NCI-H1048 (cell line): ENCODE measurements around the gene TIMM10.

Experiments used
- DNase-seq: peaks from one replicate; lab custom pipeline; 2025; lab: John Stamatoyannopoulos, UW

The TIMM10 gene, protein sequence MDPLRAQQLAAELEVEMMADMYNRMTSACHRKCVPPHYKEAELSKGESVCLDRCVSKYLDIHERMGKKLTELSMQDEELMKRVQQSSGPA

DNA sequence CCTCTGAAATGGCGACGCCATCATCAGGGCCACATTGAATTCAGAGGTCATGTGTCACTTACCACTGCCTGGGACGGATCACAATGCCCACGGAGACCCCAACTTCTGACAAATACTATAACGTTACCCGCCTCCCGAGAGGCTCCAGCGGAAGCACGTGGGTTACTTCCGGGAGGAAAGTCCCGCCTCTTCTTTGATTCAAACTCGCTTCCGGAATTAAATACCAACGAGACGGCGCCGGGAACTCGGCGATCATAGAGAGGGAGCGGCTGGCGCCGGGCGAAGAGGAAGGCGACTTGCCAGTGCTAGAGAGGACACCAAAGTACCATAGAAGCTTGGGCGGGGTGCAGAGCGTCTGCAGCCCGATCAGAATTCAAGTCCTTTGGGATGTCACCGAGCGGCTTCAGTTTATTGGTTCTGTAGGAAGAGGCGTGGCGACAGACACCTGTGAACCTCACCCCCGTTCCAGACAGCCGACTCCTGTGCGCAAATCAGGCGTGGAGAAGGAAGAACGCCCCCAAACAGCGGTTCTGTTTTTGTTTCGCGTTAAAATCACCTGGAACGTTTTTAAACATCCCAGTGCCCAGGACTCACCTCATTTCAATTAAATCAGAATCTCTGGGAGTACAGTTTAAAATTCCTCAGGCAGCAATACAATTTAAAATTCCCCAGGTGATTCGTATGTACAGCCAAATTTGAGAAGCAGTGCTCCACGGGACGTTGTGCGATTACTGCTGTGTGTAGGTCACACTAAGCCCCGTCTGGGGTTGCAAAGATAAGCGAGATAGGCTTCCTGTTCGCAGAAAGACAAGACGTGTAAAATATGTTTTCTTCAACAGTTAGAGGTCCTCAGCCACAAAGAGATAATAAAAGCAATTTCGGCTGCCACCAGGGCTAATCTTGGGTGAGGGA, at the start of gene TIMM10:
Gene TIMM10, minus strand, starts transcription at position 159 of the 912 bp plus-strand sequence. CDS start 565 bp downstream, outside the sequence.
- DNase-seq, result peak; percentile 96

DNA sequence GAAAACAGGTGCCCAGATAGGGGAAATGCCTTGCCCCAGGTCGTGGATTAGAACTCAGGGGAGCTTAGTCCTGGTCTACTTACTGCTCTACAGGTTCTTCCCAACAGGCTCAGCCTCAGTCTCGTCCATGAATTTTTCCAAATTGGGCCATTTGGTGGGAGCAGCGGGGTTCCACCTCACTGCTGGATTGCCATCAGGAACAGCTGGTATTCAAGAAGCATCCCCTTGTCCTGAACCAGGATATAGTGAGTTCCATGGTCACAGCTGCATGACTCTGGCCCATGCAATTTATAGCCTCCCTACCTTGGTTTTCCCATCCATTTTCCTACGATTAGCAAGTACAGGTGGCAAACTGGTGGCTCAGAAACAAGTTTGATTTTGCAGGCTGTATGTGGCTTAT, 43.5 kb upstream of the TIMM10 start:
- DNase-seq, result no peak

DNA sequence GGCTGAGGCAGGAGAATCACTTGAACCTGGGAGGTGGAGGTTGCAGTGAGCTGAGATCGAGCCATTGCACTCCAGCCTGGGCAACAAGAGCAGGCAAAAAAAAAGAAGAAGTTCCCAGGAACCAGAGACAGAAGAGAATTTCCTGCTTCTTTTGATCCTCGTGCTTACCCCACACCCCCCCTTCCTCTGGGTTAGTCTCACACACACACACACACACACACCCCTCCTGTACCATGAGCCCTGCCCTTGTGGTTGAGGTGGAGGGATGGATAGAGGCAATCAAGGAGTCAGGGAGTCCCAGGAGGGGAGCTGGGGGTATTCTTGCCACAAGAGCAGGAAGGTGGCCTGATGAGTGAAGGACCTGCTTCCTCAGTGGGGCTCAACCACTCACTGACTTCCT, 41.1 kb upstream of the TIMM10 start:
- DNase-seq, result no peak

DNA sequence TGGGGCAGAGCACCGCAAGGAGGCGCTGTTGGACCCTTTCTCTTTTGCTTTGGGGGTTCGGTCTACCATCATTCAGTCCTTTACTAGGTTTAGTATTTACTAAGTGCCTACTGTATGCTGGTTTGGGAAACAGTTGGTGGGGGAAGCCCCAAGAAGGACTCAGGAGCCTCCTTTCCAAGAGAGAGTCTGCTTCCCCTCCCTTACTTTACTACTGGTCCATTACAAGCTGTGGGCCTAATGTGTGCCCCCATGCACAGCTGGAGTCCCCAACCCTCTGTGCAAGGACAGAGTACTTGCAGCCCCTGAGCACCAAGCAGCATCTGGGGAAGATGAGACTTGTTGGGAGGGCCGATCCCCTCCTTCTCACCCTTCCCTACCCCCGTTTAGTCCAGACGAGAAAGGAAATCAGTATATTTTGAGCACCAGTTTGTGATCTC, 37.8 kb upstream of the TIMM10 start:
- peak; percentile 51 for DNase-seq

DNA sequence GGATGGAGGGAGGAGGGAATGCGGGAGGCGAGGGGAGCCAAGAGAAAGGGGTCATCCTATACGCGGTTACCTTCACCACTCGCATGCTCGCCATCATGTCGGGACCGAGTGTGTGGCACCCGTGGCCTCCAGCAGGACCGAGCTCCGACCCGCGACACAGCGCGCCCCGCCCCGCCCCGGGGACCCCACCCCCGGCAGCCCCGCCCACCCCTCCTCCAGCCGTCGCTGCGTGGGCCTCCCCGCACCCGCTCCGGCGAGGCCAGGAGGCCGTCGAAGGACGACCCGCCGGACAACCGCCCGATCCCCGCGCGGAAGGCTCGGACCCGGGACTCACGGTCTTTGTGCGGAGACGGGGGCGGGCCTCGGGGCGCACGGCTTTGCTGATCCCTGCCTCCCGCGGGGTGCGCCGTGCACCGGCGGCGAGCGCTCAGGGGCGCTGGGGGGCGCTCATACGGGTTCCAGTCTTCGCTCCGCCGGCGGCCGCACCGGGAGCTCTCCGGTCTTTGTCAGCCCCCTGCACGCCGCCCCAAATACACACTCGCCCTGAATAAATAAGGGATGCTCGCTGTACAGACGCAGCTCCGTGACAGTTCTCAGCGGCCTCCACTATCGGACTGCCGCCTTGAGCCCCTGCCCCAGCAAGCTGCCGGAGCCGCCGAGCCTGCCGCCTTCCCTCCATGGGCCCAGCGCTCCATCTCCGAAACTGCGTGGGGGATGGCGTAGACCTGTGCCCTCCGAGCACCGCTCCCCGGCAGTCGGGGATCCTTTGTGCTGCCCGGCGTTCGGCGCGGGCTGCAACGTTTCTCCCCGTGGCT, 37.2 kb upstream of the TIMM10 start, which contains the start of gene UBE2L6:
Gene UBE2L6, minus strand, starts transcription at position 158 of the 815 bp plus-strand sequence. Its CDS starts 61 bp downstream, at position 97.
- no peak for DNase-seq

DNA sequence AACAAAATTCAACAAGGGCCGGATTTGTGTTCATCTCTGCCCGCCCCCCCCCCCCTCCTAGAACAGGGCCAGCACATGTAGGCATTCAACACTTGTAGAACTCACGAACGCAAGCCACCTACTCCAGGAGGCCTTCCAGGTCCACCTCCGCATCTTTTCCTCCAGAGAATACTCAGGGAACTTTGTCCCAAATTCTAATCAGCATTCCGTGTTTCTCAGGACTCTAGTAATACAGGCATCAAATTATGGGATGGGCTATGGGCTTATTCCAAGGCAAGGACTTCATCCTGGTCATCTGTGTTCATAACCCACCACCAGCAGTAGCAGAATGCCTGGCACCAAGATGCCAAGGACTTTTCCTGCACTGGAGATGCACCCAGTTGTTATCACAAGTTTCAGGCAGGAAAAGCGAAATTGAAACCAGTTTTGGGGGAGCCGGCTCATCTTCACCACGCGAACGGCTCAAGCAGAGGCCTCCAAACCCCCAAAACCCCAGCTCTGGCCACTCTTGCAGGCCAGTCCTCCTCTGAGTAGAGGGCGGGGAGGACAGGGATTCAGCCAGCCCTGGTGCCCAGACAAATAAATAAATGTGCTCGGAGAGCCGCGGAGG, 36.5 kb upstream of the TIMM10 start:
- no peak for DNase-seq

DNA sequence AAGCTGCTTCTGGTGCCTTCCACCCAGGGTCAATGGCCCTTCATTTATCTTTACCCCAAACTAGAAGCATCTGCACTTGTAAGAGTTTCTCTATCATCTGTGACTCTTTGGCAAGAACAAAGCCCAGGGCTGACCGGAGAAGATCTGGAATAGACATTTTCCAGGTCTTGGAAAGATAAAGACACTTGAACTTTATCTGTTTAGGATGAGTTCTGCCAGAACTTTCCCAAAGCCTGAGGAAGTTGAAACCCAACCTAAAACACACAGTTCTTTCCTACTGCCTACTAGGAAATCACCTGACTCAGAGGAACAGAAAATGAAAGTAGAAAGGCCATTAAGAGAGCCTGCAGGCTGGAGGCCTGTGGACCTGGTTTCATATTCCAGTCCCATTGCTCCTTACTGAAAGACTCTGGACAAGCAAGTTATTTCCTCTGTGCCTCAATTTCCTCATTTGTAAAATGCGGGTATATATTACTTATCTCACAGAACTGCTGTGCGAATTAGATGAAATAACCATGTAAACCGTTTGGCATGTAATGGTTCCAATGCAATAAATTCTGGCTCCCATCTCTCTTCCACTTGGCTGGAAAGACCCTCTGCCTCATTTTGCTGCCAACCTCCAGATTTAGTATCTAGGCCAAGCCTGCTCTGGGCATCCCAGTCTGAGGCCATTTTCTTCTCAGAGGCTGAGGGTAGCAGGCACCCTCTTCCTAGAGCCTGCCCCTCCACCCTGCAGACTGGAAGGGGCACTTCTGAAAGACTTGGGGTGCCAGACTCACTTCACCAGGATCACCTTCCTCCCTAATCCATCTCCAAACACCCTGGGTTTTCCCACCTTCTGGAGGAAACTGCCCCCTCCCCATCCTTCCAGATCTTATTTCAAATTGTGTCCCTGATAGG, 35.7 kb upstream of the TIMM10 start:
- DNase-seq, result no peak

DNA sequence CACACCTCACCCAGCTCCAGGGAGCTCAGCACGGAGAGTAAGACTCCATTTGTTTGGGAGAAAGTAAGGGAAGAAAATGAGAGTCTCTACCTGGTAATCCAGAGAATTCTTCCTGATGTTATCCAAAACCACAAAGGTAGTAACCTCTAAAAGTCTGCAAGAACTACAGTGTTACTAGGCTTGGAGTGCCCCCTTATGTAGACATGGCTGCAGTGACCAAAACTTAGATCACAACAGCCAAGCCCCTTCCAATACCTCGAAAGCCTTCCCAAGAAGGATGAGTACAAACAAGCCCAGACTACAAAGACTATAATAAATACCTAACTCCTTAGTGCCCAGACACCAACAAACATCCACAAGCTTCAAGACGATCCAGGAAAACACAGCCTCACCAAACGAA, 32.0 kb upstream of the TIMM10 start:
- DNase-seq, result no peak

DNA sequence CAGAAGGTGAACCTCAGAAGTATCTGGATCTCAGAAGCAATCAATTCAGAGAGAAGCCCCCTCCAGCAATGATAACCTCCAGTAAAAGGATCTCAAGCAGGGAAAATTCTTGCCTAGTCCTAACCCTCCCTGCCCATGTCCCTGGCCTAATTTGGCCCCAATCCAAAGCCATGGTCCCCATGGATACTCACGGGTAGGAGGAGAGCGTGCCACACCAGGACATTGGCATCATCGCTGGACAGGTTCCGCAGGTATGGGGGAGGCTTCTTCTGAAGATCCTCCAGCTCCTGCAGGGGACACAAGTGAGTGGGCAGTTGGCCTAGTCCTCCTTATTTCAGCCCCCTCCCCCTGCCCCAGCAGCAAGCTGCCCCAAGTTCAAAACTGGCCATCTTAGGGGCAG, 29.6 kb upstream of the TIMM10 start:
- DNase-seq, result no peak

DNA sequence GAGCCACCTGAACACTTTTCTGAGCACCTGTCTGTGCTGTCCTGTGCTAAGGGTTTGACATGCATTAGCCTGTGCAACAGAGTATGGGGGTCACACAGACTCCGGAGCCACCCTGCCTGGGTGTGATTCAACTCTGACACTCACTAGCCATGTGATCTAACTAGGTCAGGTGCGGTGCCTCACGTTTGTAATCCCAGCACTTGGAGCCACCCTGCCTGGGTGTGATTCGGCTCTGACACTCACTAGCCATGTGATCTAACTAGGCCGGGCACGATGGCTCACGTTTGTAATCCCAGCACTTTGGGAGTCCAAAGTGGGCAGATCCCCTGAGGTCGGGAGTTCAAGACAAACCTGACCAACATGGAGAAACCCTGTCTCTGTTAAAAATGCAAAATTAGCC, 25.5 kb upstream of the TIMM10 start:
- DNase-seq, result no peak

DNA sequence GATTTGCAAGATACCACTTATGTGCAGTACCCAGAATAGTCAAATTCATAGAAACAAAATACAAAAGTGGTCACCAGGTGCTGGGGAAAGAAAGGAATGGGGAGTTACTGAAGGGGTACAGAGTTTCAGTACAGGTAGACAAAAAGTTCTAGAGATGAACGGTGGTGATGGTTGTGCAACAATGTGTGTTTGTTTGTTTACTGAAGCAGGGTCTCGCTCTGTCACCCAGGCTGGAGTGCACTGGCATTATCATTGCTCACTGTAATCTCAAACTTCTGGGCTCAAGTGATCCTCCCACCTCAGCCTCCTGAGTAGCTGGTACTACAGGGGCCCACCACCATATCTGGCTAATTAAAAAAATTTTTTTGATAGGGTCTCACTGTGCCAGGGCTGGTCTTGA, 24.8 kb upstream of the TIMM10 start:
- DNase-seq, result no peak

DNA sequence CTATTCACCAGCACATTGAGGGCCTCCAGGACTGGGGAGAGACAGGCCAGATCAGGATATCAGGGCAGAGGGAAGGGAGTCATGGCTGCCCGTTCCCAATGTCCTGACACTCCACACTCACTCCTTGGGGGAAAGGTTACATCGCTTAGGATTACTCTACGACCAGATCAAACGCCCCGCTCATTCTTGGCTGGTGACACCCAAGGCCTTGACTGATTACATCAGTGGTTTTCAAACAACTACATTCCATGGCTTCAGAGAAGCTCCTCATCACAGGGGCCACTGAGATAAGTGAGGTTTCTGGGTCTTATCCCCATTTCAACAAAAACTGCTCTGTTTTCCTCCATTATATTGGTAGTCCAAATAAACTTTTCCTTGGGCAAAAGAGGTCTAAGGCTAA, 21.9 kb upstream of the TIMM10 start:
- DNase-seq, result no peak

DNA sequence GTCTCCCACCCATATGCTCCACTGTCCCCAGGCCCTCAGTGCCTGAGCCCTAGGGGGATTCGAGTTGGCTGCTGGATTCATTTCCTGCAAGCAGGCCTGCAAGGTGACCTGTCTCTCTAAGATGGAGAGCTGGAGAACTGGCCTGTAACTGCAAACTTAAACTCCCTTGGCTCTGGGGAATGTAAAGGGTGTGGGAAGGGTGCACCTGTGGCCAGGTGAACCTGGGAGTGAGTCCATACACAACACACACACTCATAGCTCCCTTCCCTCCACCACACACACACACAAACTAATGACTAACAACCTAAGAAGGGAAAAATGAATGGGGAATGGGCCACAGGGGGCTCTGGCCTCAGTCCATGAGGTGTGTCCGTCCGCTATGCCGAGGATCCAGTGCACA, 21.4 kb upstream of the TIMM10 start:
- DNase-seq, result no peak

DNA sequence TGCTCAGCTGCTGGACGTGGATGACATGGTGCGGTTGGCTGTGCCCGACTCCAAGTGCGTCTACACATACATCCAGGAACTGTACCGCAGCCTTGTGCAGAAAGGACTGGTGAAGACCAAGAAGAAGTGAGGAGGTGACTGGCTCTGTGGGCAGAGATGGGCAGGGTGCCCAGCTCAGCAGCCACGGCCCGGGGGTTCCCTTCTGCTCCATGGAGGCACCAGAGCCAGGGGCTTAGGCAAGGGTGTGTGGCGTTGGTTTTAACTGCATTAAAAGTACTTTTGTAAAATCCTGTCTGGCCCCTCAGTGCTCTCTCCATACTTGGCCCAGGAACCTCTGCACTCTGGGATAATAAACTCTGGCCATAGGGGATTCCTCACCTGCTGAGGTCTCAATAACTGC, 19.4 kb upstream of the TIMM10 start:
- no peak for DNase-seq

DNA sequence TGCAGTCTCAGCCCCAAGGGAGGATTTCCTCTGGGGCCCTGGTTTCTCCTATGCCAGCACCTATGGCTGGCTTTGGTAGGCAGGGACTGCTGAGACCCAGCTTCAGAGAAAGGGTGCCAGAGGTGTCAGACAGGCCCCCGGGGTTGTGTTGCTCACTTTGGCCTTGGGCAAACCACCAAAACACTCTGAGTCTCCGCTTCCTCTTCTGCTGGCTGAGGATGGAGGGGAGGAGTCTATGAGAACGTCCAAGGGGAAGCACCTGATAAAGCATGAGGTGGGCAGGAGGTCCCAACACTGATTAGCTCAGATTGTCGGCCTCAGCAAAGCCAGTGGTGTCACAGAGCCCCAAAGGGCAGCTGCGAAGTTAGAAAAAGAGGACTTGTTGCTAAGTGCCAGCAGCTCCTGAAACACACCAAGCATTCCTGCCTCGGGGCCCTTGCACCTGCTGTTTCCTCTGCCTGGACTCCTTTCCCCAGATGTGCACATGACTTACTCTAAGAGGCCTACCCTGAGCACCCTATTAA, 17.4 kb upstream of the TIMM10 start:
- DNase-seq, result no peak

DNA sequence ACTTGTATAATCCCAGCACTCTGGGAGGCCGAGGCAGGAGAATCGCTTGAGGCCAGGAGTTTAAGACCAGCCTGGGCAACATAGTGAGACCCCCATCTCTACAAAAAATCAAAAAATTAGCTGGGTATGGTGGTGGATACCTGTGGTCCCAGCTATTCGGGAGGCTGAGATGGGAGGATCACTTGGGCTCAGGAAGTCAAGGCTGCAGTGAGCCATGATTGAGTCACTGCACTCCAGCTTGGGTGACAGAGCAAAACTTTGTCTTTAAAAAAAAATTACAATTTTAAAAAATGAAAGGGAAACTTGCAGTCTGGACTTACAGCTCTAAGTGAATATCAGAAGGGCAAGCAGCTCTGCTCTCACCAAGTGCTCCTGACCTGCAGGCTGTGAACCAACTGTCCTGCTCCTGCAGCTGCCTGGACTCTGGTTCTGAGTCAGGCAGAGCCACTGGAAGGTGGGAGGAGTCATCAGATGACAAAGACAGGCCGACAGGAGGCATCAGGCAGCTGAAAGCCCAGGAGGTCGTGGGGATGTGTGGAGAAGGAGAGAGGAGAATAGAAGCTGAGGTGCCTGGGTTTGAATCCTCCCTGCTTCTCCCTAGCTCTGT, 16.4 kb upstream of the TIMM10 start:
- DNase-seq, result no peak

DNA sequence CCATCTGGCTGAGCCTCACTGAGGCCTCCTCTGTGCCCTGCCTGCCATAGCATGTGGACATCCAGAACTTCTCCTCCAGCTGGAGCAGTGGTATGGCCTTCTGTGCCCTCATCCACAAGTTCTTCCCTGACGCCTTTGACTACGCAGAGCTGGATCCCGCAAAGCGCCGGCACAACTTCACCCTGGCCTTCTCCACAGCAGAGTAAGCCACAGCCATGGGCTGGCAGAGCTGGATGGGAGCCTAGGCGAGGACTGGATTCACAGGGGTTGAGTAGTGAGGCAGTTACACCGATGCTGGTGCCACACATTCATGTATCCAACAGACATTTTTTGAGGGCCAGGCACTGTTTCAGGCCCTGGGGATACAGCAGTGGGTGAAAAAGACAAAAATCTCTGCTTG, 15.9 kb upstream of the TIMM10 start:
- no peak for DNase-seq

DNA sequence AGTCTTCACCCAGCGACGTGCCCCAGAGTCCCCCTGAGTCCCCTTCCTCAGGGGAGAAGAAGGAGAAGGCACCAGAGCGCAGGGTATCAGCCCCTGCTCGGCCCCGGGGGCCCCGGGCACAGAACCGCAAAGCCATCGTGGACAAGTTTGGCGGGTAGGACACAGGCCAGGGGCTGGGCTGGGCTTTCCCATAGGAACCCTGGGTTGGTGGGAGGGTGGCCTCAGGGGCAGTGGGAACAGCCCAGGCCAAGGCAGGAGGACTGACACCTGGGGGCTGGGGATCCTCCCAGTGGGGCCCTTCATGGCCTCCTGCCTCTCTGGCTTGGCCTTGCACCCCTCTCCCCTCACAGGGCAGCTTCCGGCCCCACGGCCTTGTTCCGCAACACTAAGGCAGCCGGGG, 15.3 kb upstream of the TIMM10 start:
- no peak for DNase-seq

DNA sequence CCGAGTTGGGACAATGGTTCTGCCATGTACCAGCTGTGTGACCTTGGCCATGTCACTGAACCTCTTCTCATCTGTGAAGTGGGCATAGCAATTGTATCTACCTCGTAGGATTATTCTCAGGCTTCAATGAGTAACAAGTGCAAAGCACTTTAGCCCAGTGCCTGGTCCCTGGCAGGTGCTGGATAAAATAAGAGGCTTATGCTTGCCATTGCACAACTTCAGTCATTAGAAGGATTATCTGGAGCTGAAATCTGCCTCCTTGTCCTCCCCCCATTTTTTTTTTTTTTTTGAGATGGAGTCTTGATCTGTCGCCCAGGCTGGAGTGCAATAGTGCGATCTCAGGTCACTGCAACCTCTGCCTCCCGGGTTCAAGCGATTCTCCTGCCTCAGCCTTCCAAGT, 14.0 kb upstream of the TIMM10 start:
- no peak for DNase-seq

DNA sequence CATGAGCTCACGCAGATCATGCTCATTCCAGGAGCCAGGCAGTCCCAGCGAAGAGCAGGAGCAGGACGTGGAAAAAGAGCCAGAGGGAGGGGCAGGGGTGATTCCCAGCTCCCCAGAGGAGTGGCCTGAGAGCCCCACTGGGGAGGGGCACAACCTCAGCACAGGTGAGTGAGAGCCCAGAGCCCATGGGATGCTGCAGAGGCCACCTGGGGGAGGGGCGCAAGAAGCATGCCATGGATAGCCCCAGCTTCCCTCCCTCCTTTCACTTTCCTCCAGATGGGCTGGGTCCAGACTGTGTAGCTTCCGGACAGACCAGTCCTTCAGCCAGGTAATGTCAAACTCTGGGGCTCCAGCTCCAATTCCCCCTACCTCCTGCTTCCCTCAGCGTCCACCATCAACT, 13.0 kb upstream of the TIMM10 start:
- no peak for DNase-seq

DNA sequence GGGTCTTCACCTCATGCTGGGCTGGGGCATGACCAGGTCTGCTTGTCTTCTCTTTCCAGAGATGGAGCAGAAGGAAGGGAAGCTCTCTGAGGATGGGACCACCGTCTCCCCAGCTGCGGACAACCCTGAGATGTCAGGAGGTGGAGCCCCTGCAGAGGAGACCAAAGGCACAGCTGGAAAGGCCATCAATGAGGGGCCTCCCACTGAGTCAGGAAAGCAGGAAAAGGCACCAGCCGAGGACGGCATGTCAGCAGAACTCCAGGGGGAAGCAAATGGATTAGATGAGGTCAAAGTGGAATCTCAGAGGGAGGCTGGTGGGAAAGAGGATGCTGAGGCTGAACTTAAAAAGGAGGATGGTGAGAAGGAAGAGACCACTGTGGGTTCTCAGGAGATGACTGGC, 12.0 kb upstream of the TIMM10 start:
- no peak for DNase-seq
